ENCODE data around the gene CDC25A.
A peak's percentile ranks its signal among the peaks of the same experiment; 100 is the strongest.
"Not testable (repeated sequence)": the region's sequence is repeated elsewhere in the genome, so short reads cannot be mapped to it uniquely, and the experiment has no call there.

CDC25A gene
- total RNA-seq: 0.66 to 5.4 reads per million in 2 experiments

GRCh38 chr3:48188266-48189201 lies at the start of gene CDC25A:
Gene CDC25A, minus strand, starts transcription at chr3:48188417. Its CDS starts 470 bp downstream, at chr3:48187947.
- peak; percentile 87 for DNase-seq (ENCODE audit: low read depth)

DNA sequence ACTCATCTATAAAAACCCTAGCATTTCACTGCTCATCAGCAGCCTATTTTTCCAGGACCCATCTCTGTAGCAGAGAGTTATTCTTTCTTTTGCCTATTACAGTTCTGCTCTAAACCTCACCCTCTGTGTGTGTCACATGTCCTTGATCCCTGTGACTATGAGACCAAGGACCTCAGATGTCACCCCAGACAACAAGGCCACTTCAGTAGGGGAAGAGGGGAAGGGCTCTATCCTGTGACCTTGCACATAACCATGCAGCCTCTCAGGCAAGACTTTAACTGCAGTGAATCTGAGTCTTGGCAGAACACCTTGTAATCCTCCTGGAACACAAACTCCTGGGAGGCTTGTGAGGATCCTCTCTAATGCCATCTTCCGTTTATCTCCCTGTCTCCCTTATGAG lies 48.3 kb upstream of the CDC25A start:
- DNase-seq (ENCODE audit: low read depth): no peak

DNA sequence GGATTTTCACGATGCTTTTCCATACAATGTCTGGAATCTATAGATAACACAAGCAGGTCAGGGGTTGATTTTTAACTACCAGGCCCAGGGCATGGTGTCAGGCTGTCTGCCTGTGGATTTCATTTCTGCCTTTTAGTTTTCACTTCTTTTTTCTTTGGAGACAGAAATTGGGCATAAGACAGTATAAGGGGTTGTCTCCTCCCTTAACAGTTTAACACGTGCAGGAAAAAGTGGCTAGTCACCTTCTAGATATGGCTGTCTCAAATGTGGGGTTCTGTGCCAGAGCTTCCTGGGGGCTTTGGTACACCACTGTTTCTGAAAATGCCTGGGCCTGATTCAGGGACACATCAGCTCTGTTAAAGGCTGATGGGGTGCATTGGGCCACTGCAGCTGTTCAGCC lies 45.3 kb upstream of the CDC25A start:
- DNase-seq (ENCODE audit: low read depth): no peak

DNA sequence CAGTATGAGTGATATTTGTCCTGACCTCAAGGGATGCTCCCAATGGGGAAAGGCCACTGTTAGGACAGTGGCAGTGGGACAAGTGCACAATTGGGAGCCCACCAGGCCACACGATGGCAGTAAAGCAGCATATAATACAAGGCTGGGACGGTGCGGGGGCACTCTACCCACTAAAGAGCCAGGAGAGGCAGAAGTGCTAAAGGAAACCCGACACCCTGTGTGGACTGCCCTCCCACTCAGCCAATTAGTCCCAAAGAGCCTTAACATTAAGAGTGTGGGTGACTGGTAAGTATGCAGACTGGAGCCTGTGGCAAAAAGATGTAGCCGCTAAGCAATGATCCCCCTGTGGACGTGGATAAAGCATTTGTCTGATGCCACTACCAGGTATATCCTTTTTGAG lies 44.5 kb upstream of the CDC25A start:
- peak; percentile 28 for DNase-seq (ENCODE audit: low read depth)

GRCh38 chr3:48232232-48232631 lies 44.0 kb upstream of the CDC25A start:
- no peak for DNase-seq (ENCODE audit: low read depth)

GRCh38 chr3:48226939-48227338 lies 38.7 kb upstream of the CDC25A start:
- no peak for DNase-seq (ENCODE audit: low read depth)

DNA sequence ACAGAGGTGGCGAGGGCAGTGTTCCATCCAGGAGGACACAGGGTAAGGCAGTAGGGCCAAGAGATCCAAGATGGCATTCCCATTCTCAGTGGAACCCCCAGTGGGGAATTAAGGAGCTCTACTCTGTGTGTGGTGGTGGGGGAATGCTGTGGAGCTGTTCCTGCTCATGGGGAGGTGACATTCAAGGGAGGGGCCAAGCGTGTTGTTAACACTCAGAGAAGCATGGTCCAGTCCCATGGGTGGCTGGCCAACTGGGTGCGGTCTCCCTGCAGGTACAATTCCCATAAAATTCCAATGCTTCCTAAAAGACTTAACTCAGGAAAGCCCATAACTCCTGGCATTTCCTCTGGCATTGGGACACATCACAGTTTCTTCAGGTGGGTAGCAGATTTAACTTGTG lies 37.4 kb upstream of the CDC25A start:
- no peak for DNase-seq (ENCODE audit: low read depth)

GRCh38 chr3:48222616-48223513 lies 34.6 kb upstream of the CDC25A start, which contains the start of gene CAMP:
Gene CAMP, plus strand, starts transcription at chr3:48223495. Its CDS starts 17 bp downstream, at chr3:48223512.
- no peak for DNase-seq (ENCODE audit: low read depth)

GRCh38 chr3:48220746-48221145 lies 32.5 kb upstream of the CDC25A start:
- DNase-seq (ENCODE audit: low read depth): no peak

GRCh38 chr3:48219543-48219942 lies 31.3 kb upstream of the CDC25A start:
- DNase-seq (ENCODE audit: low read depth): no peak

DNA sequence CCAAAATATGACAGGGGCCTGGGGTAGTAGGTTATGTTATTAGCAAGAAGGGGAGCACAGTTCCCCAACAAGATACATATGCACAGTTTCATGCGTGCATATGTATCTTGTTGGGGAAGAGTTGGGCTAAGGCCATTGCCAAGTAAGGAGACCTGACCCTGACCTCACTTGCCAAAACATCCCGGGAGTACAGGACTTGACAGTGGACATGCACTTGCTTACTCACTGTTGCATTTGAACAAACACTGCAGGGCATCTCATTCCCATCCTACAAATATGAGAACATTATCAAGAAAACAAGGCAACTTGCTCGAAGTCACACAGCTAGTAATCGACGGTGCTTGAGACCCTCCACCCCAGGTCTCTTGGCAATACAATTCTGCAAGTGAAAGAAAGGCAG lies 30.3 kb upstream of the CDC25A start:
- DNase-seq (ENCODE audit: low read depth): no peak

- DNase-seq (ENCODE audit: low read depth): no peak
These were observed 29.2 kb upstream of the CDC25A start for GRCh38 chr3:48217449-48217848.

DNA sequence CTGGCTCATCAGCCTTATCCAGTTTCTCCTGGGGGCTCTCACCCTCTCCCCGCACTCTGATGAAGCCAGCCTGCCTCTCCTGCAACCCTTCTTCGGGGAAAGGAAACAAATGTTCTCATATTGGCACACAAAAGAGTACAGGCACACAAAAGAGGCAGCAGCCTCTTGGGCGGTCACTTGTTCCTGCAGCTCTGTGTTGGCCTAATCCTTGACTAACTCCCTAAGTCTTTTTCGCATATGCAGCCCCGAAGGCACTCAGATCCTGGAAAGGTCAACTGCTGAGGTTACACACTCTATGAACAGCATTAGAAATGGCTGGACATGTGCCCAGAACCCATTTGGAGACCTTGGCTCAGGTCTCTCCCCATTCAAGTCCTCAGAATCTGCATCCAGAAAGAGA lies 27.7 kb upstream of the CDC25A start:
- no peak for DNase-seq (ENCODE audit: low read depth)

DNA sequence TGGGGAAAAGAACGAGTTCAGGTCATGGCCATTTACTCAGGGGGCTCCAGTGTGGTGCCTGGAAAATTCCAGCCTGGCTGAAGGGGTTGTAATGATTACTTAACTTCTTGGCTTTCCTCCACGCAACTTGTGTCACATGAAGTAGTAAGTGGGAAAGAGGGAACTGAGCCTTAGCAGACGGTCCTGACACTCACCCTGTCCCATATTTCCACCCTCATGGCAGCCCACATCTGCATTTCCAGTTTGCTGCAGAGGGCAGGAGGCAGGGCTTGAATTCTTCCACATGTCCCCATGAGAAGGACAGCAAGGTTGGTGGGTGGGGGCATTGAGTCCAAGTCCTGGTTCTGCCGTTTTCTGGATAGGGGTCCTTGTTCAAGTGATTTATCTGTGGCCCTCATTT lies 27.2 kb upstream of the CDC25A start:
- no peak for DNase-seq (ENCODE audit: low read depth)

- DNase-seq (ENCODE audit: low read depth): no peak
These were observed 26.8 kb upstream of the CDC25A start for GRCh38 chr3:48215019-48215418.

DNA sequence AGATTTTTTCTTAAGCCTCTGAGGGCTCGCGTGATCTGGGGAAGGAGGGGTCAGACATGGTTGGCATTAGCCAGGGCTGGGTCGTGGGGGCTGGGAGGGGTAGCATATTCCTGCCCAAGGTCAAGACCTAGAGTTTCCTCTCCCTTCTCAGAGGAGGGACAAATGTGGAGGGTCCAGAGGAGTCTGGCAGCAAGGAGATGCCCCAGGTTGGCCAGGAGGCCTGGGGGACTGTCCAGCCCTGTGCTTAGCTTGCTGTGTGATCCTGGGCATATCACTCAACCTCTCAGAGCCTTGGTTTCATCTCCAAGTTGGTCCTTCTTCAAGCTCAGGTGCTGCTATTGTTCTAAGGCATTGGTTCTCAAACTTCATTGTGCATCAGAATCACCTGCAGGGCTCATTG lies 26.0 kb upstream of the CDC25A start:
- no peak for DNase-seq (ENCODE audit: low read depth)

DNA sequence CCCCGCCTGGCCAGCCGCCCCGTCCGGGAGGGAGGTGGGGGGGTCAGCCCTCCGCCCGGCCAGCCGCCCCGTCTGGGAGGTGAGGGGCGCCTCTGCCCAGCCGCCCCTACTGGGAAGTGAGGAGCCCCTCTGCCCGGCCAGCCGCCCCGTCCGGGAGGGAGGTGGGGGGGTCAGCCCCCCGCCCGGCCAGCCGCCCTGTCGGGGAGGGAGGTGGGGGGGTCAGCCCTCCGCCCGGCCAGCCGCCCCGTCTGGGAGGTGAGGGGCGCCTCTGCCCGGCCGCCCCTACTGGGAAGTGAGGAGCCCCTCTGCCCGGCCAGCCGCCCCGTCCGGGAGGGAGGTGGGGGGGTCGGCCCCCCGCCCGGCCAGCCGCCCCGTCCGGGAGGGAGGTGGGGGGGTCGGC lies 23.6 kb upstream of the CDC25A start:
- DNase-seq (ENCODE audit: low read depth): not testable (repeated sequence)

- DNase-seq (ENCODE audit: low read depth): not testable (repeated sequence)
These were observed 22.3 kb upstream of the CDC25A start for GRCh38 chr3:48210534-48210933.

DNA sequence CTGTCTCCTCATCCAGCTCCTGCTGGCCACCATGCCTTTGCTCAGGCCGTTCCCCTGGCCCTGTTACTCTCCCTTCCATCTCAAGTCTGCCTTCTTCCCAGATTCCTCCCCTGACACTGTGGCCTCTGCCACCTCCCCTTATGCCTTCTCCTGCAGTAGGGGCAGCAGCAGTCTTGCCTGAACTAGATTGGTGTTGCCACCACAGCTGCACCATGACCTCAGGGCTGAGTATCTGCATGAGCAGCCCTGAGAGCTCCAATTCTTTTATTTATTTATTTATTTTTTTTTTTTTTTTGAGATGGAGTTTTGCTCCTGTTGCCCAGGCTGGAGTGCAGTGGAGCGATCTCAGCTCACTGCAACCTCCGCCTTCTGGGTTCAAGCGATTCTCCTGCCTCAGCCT lies 21.2 kb upstream of the CDC25A start:
- DNase-seq (ENCODE audit: low read depth): no peak

GRCh38 chr3:48208076-48208475 lies 19.9 kb upstream of the CDC25A start:
- DNase-seq (ENCODE audit: low read depth): no peak

DNA sequence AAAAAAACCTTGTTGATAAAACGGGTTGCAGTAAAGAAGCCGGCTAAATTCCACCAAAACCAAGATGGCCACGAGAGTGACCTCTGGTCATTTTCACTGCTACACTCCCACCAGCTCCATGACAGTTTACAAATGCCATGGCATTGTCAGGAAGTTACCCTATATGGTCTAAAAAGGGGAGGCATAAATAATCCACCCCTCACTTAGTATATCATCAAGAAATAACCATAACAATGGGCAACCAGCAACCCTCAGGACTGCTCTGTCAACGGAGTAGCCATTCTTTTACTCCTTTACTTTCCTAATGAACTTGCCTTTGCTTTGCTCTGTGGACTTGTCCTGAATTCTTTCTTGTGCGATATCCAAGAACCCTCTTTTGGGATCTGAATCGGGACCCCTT lies 14.4 kb upstream of the CDC25A start:
- DNase-seq (ENCODE audit: low read depth): no peak

DNA sequence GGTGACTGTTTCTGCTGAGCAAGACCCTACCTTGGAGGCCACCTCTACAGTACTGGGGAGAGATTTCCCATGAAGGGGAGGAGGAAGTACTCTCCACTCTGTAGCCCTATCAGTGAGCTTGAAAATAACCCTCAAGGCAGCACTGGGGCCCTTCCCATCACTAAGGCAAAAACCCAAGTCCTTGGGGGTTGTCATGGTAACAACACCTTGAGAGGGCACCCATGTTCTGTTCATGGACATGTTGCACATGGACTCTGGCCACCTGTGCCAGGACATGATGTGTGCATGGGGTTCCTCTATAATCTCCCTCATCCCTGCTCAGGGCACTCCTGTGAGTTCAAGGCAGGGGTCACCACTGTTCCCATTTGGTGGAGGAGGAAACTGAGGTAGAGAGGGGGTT lies 10.9 kb upstream of the CDC25A start:
- no peak for DNase-seq (ENCODE audit: low read depth)

DNA sequence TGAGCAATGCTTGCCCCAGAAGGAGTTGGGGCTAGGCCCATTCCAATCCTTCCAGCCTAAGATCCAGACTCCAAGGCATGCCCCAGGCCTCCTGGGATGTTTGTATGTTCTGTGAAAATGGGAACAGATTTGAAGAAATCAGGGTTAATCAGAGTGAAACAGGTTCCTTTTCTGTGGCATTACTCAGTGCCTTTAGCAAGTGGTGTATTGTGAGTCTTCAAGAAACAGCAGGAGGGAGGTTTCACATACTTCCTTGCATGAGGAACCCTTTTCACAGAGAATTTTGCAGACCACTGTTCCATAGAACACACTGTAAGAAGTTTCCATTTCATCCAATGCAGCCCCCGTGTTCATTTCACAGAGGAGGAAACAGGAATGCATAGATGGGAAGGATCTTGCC lies 8.4 kb upstream of the CDC25A start:
- no peak for DNase-seq (ENCODE audit: low read depth)

Measured in T follicular helper cell (primary cell).